Duodenal mucosa (tissue), 2 donors: ENCODE results near the gene IDH2.

Experiments used
- H3K27ac ChIP-seq: one replicate; pipeline ENCODE4 v1.7.0; 2013; ENCODE audit warnings: low read depth, low read length
- H3K27me3 ChIP-seq, 2 donors: one replicate each; pipeline ENCODE4 v1.7.0; 2013; ENCODE audit warnings: low read length in 2 of 2, control low read depth in 1 of 2; ENCODE audit not compliant: insufficient read depth in 2 of 2, control insufficient read depth in 1 of 2
- H3K36me3 ChIP-seq, 2 donors: one replicate each; pipeline ENCODE4 v1.7.0; 2013; ENCODE audit warnings: low read length in 2 of 2, control low read depth in 1 of 2; ENCODE audit not compliant: insufficient read depth in 2 of 2, control insufficient read depth in 1 of 2
- H3K4me1 ChIP-seq, 2 donors: one replicate each; pipeline ENCODE4 v1.7.0; 2013; ENCODE audit warnings: low read length in 2 of 2, control low read depth in 1 of 2; ENCODE audit not compliant: insufficient read depth in 2 of 2, control insufficient read depth in 1 of 2
- H3K4me3 ChIP-seq, 2 donors: one replicate each; pipeline ENCODE4 v1.7.0; 2013; ENCODE audit warnings: low read length in 2 of 2, low read depth in 1 of 2
- H3K9ac ChIP-seq, 2 donors: one replicate each; pipeline ENCODE4 v1.7.0; 2013; ENCODE audit warnings: low read length in 2 of 2, low read depth in 1 of 2
- H3K9me3 ChIP-seq, 2 donors: one replicate each; pipeline ENCODE4 v1.7.0; 2013; ENCODE audit warnings: low read length in 2 of 2, control low read depth in 1 of 2; ENCODE audit not compliant: control insufficient read depth in 1 of 2

Gene IDH2

DNA sequence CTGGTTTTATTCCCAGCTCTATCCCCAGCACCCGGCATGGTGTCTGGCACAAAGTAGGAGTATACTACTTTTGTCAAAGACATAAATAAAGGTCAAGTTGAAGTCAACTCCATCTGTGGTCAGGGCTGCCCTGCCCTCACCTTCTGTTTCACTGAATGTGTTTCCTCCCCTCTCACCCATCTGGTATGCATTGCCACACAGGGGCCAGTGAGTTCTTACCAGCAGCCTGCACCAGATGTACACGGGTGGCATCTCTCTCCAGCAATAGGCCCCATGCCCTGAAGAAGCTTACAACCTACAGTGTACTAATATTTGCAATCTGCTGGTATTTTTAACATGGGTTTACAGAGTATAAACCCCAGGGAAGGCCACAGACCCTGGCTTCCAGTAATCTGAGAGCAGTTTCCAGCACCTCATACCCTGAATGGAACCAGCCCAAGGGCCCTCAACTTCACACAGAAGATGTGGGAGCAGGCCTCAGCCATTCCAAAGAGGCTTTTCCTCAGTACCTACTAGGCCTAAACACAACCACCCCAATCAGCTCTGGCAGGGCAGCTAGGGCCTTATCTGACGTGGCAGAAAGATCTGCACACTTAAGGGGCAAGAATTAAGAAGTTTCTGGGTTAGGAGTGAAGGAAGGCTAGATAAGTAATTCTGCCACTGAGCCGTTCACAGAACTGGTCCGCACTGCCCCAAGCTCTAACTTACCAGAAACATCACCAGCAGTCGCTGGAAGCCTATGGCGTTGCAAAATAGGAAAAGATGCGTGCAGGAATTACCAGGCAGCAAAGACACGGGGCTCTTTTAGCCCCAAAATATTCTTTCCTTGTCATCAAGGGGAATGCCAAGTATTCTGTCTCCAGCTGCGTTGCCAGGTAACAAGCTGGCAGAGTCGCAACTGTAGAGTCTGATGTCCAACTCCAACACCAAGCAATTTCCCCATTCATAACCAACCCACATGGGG, 2.1 kb downstream of the IDH2 start:
- H3K4me3 ChIP-seq, result peak overlapping the region; percentile 46 to 80

DNA sequence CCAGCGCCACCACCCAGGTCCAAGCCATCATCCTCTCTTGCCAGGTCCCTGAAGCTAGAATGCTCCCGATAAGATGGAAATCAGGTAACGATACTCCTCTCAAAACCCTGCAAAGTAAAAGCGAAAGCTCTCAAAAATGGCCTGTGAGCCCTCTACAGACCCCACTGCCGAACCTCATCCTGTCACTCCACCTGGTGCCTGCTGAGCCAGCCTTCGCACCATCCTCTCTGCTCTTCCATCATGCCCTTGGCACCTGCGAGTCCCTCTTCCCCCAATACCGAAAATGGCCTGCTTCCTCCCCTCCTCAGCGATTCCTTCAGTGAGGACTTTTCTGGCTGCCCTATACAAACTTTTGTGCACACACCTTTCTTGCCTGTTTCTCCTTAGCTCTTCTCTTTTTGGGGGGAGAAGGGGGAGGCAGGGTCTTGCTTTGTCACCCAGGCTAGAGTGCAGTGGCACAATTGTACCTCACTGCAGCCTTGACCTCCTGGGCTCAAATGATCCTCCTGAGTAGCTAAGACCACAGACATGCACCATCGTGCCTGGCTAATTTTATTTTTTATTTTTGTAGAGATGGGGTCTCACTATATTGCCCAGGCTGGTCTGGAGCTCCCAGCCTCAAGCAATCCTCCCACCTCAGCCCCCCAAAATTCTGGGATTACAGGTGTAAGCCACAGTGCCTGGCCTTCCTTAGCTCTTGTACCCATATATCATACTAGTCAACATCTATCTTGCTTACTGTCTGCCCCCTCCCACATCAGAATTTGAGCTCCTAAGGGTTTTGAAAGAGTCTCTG, 3.0 kb downstream of the IDH2 start:
- Histone ChIP-seq H3K9me3 (no peaks in the 10 kb centered on the region), H3K36me3 (no peaks in the 10 kb centered on the region), H3K4me3 (peak overlapping the region; percentile 10 to 23), H3K27me3 (no peaks in the 10 kb centered on the region), H3K4me1 (peaks cover 56 to 65% of the 10 kb centered on the region in 2 donors), H3K27ac (peak overlapping the region; percentile 54), H3K9ac (peak overlapping the region; percentile 10 to 43)

More for the DNA sequence above, 2.1 kb downstream of the IDH2 start:
- H3K9me3 ChIP-seq, result no peaks in the 10 kb centered on the region
- peaks cover 57 to 62% of the 10 kb centered on the region in 2 donors for H3K4me1 ChIP-seq
- no peaks in the 10 kb centered on the region for H3K27me3 ChIP-seq
- H3K9ac ChIP-seq, result peak overlapping the region; percentile 19 to 73
- H3K27ac ChIP-seq, result peak overlapping the region; percentile 89
- no peaks in the 10 kb centered on the region for H3K36me3 ChIP-seq

DNA sequence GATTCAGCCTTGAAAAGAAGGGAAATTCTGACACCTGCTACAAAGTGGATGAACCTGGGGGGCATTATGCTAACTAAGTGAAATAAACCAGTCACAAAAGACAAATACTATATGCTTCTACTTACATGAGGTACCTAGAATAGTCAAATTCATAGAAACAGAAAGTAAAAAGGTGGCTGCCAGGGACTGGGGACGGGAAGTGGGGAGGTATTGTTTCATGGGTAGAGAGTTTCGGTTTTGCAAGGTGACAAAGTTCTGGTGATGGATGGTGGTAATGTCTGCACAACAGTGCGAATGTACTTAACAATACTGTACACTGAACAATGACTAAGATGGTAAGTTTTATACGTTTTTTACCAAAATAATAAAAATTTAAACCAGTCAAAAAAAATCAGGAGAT, 4.8 kb downstream of the IDH2 start:
- Histone ChIP-seq H3K4me3 (peak overlapping the region; percentile 32 to 33), H3K27me3 (no peaks in the 10 kb centered on the region), H3K9me3 (no peaks in the 10 kb centered on the region), H3K4me1 (peaks cover 55 to 67% of the 10 kb centered on the region in 2 donors), H3K9ac (peak overlapping the region; percentile 13 to 57), H3K27ac (no peak overlapping the region), H3K36me3 (no peaks in the 10 kb centered on the region)

DNA sequence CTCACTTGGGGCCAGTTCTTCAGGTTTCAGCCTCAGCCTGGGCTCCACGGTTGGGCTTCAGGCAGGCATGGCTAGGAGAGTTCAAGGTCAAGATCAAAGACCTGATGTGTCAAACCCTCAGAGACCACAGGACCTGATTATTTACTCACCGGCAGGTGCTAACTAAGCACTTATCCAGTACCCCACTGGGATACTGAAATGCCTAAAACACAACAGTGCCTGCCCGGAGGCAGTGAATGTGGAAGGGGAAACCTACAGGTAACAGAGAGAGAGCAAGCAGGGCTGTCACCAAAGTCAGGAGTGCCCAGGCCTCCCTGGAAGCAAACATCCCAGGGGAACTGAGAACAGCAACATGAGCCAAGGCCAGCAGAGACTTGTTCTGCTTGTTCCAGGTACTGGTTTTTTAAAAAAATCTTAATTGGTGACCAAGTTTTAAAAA, 6.7 kb downstream of the IDH2 start:
- Histone ChIP-seq H3K9me3 (no peaks in the 10 kb centered on the region), H3K9ac (no peak overlapping the region), H3K27me3 (no peaks in the 10 kb centered on the region), H3K4me1 (peaks cover 52 to 56% of the 10 kb centered on the region in 2 donors), H3K36me3 (peaks cover under 1 to 10% of the 10 kb centered on the region in 2 donors), H3K27ac (peak overlapping the region; percentile 13), H3K4me3 (no peak overlapping the region)

DNA sequence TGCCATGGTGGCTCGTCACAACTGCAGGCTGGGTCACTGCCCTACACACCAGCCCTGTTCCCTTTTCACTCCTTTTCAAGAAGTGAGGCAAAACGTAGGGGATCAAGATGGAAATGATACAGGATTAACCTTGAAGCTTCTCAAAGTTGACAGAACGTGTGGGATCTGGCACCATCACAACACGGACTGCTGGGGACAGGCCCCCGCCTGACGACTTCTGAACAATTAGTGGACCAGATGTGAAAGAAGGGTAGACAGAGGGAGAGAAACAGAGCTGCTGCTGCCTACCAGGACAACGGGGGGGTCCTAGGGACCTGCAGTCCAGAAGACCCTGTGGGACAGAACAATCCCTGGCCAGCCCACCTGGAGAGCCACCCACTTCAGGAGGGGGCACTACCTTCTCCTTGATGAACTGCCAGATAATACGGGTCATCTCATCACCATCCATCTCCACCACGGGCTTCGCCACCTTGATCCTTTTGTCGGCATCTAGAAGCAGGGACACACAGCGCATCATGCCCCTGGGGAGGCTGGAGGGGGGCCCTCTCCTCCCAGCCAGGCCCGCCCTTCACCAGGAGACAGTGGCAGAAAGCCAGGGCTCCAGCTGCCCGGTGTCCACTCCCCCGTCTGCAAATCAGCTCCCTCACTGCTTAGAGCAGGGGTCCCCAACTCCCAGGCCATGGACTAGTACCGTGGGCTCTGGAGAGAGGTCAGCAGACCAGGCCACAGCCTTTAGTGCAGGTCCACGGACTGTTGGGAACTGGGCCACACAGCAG, 10.9 kb downstream of the IDH2 start:
- Histone ChIP-seq H3K4me3 (no peak overlapping the region), H3K27me3 (no peaks in the 10 kb centered on the region), H3K27ac (no peak overlapping the region), H3K36me3 (peaks cover 17 to 48% of the 10 kb centered on the region in 2 donors), H3K9me3 (no peaks in the 10 kb centered on the region), H3K9ac (no peak overlapping the region), H3K4me1 (peaks cover 18 to 23% of the 10 kb centered on the region in 2 donors)

DNA sequence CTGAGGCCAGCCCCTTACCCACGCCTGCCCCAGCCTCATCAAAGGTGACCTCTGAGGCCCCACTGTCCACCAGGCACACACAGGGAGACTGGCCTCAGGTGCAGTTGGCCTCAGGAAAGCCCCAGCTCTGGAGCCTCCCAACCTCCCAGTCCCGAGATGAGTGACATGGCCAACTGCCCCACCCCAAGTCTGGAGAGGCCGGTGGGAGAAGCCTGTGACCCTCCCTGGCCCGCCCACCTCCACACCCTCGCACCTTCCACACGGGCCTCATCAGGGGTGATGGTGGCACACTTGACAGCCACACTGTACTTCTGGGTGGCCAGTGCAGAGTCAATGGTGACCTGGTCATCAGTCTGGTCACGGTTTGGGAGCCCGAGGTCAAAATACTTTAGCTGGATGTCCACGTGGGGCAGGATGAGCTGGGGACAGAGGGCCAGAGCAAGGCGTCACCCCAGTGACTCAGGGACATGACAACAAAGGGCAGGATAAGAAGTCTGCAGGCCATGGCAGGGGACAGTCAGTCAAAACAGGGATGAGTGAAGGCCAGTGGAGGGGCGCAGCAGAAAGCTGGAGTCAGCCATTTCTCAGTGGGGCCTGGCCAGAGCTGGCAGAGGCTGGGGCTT, 11.9 kb downstream of the IDH2 start:
- Histone ChIP-seq H3K36me3 (peaks cover 24 to 56% of the 10 kb centered on the region in 2 donors), H3K9ac (no peak overlapping the region), H3K4me1 (peaks cover 13 to 18% of the 10 kb centered on the region in 2 donors)

DNA sequence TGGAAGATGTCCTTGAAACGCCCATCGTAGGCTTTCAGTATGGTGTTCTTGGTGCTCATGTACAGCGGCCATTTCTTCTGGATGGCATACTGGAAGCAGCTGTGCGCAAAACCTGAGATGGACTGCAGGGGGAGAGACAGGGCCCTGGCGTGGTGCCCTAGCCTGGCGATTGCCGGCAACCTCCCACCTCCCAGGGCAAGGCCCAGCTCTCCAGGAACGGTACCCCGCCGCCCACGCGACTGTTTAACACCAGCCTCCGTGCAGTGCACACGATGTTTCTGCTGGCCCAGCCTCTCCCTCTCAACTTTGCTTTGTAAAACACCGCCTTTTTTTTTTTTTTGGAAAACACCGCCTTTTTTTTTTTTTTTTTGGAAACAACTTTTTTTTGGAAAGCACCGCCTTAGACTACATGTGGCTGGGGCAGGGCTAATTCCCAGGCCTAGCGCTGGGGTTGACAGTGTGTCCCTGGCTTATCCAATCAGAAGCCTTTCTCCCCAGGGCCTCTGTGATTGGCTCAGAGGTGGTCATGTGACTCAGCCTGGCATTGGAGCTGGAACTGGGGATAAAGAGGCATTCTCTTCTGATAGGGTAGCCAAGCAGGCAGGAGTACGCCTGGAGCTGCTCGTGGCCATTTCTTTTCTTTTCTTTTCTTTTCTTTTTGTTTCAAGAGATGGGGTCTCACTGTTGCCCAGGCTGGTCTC, 14.7 kb downstream of the IDH2 start:
- Histone ChIP-seq H3K27me3 (no peaks in the 10 kb centered on the region), H3K36me3 (peaks cover 44 to 78% of the 10 kb centered on the region in 2 donors), H3K27ac (no peak overlapping the region), H3K4me3 (no peak overlapping the region), H3K9me3 (no peaks in the 10 kb centered on the region), H3K4me1 (peaks cover 0 to 5% of the 10 kb centered on the region in 2 donors), H3K9ac (no peak overlapping the region)

More for the DNA sequence above, 11.9 kb downstream of the IDH2 start:
- Histone ChIP-seq H3K27me3 (no peaks in the 10 kb centered on the region), H3K27ac (no peak overlapping the region), H3K9me3 (no peaks in the 10 kb centered on the region), H3K4me3 (no peak overlapping the region)

DNA sequence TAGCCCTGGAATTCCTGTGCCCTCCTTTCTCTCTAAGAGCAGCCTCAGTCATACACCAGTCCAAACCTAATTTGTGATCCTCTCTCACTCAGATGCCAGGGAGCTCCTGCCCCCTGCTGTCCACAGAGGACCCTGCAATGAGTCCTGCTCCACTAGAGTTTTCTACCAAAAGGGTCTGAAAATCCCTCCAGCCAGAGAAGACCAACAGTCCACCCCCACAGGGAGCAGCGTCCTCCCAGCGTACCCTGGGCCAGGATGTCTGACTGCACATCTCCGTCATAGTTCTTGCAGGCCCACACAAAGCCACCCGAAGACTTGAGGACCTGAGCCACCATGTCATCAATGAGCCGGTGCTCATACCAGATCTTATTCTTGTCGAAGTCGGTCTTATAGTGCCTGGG, 15.4 kb downstream of the IDH2 start:
- peaks cover 44 to 81% of the 10 kb centered on the region in 2 donors for H3K36me3 ChIP-seq
- no peak overlapping the region for H3K9ac ChIP-seq
- no peaks in the 10 kb centered on the region for H3K9me3 ChIP-seq
- peaks cover 0 to 5% of the 10 kb centered on the region in 2 donors for H3K4me1 ChIP-seq
- no peak overlapping the region for H3K4me3 ChIP-seq
- H3K27me3 ChIP-seq, result no peaks in the 10 kb centered on the region
- H3K27ac ChIP-seq, result no peak overlapping the region

DNA sequence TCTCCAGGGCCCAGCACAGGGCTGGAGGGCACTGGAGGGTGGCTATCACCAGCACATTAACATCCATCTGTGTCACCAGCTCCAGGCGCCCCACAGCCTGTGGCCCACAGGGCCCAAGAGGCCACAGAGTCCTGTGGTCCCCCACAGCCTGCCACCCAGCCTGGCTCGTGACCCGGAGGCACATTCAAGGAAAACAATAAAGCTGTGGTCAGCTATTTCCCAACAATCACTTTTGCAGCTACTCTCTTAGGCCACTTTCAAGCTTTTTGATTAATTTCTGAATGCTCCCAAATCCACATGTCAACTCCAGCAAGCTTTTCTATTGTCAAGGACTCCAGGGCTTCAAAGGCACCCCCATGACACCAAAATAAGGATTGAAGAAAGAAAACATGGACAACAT, 16.7 kb downstream of the IDH2 start:
- Histone ChIP-seq H3K27me3 (no peaks in the 10 kb centered on the region), H3K9me3 (no peaks in the 10 kb centered on the region), H3K27ac (no peak overlapping the region), H3K9ac (no peak overlapping the region), H3K36me3 (peaks cover 48 to 83% of the 10 kb centered on the region in 2 donors), H3K4me1 (no peaks in the 10 kb centered on the region), H3K4me3 (no peak overlapping the region)
